ENCODE results near the gene ZBED5.
A peak's percentile ranks its signal among the peaks of the same experiment; 100 is the strongest.
"Not testable (repeated sequence)": the region's sequence is repeated elsewhere in the genome, so short reads cannot be mapped to it uniquely, and the experiment has no call there.

The ZBED5 gene

DNA sequence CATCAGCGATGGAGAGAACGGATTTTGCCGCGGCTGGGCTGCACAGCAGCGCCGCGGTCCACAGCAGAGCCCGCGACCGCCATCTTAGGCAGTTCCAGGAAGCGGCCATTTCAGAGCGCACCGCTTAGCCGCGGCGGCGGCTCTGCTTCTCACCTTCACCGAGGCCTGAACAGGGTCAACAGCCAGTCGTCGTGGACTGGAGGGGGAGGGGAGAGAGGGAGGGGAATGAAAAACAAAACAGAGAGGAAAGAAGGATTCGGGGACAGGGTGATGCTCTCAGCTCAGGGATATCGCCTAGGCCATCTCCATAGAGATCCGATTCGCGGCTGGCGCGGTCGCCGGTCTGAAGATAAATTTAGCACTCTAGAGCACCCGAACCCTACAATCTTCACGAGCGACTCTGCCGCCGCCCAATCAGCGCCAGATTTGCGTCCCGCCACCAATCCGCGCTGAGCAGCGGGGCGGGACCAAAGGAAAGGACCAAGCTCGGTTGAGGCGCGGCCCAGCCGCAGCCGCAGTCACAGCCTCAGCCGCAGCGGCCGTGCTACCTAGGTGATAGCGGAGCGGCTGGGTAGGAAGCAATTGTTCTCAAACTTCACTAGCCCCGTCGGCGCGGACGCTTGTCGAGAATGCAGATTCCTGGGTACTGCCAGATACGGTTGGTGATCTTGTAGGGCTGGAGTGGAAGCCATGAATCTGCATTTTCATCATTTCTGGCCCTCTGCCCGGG, at the start of gene ZBED5:
Gene ZBED5 (minus strand): TSS at position 345 of the 730 bp plus-strand sequence. CDS start 3,108 bp downstream, outside the sequence.
- DNase-seq (ENCODE audit: low spot score) = peak; percentile 94

DNA sequence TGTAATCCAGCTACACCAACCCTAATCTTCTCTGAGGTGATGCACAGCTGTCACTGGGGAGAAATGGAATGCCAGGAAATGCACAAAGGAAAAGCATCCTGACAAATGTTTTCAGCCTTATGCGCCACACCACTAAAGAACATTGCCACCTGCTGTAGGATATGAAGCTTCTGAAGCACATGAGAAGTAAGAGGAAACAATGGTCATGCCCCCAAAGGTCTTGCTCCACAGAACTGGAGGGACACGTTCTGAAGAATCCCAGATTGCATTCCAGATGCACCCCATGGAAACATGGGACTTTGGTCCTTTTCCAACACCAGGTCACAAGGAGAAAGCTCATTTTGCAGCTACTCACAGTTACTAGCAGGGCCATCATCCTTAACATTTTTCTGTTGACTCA, 48.7 kb upstream of the ZBED5 start:
- DNase-seq (ENCODE audit: low spot score) = no peak

DNA sequence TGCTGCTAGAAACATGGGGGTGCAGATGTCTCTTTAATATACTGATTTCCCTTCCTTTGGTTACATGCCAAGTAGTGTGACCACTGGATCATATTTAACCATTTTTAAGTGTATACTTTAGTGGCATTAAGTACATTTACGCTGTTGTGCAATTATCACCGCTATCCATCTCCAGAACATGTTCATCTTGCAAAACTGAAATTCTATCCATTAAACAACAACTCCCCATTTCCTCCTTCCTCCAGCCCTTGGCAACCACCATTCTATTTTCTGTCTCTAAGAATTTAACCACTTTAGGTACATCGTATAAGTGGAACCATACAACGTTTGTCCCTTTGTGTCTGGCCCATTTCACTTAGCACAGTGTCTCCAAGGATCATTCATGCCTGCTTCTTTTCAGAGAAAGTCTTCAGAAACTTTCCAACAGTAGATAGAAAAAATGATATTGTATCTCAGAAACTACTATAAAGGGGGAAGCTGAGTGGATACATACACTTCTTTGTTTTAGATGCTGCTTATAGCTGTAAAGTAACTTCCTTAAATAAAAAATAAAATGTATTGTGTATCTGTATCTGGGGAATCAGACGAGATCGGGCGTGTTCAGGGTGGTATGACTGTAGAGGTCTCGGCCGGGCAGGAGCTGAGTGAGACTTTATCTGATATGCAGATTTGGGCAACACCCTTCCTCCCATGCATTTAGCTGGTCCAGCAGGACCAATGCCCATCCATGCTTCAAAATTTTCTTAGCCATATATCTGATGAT, 44.6 kb upstream of the ZBED5 start:
- DNase-seq (ENCODE audit: low spot score) = no peak

DNA sequence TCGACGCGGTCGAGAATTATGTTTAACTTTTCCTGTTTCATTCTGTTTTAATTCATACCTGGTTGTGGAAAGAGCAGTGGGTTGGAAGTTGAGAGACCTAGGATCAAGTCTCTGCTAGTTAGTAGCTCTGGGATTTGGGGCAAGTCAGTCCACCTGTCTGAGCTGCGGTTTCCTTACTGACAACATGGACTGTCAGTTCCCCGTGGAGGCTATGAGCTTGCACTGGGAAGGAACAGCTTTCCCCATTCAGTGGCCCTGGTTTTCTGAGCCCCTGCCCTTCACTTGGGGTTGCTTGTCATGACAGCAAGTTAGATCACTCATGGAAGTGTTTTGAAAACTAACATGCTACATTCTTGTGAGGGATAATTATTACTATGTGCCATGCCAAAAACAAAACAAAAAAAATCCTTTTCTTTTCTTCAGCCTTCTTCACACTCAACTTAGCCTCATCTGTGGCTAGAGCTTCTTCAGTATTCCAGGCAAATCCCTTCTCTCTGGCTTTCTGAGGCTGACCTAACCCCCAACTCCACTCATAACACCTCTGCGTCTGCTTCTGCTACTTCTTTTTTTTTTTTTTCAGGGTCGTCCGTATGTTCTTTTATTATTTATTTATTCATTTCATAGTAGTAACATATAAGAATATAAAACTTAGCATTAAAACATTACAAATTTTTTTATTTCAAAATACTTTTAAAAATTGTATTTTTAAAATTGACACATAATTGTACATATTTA, 43.0 kb upstream of the ZBED5 start:
- no peak for DNase-seq (ENCODE audit: low spot score)

DNA sequence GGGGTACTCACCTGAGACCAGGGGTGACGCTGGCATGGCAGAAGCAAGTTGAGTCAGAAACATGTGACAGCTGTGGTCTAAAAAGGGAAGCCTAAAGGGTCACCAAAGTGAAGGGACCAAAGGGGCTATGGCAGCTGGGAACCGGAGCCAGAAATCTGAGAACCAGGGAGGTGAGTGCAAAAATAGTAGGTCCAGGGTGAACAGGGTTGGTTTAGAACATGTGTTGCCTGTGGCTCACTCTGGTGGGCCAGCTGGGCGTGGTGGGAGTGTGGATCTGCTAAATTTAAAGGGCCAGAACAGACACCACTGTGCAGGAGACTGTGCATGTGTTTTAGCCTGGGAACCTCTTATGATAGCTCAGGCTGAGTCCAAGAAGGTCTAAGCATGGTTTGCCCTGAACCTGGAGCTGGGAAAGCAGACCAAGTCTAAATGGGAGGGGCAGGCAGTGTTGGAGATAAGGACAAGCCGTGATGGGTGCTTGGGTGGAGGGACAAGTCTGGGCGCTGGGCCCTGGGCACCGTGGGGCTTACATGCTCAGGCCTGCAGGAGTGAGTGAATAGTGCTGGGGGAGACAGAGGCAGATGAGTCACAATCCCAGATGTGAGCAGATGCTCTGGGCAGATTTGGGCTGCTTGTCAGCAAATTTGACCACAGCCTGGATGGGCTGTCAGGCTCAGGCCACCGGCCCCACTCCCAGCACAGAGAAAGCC, 41.4 kb upstream of the ZBED5 start:
- DNase-seq (ENCODE audit: low spot score) = no peak

DNA sequence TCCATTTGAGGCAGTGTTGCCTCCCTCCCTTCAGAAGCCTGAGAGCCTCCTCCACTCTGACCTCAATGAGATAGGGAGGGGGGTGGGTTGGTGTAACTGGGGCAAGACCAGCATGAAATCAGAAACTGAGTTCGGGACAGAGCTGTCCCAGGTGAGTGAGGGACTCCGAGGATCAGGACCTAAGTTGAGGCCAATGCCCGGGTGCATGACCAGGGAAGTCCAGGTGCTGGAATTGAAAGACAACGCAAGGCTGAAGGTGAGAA, 40.8 kb upstream of the ZBED5 start:
- DNase-seq (ENCODE audit: low spot score) = no peak

DNA sequence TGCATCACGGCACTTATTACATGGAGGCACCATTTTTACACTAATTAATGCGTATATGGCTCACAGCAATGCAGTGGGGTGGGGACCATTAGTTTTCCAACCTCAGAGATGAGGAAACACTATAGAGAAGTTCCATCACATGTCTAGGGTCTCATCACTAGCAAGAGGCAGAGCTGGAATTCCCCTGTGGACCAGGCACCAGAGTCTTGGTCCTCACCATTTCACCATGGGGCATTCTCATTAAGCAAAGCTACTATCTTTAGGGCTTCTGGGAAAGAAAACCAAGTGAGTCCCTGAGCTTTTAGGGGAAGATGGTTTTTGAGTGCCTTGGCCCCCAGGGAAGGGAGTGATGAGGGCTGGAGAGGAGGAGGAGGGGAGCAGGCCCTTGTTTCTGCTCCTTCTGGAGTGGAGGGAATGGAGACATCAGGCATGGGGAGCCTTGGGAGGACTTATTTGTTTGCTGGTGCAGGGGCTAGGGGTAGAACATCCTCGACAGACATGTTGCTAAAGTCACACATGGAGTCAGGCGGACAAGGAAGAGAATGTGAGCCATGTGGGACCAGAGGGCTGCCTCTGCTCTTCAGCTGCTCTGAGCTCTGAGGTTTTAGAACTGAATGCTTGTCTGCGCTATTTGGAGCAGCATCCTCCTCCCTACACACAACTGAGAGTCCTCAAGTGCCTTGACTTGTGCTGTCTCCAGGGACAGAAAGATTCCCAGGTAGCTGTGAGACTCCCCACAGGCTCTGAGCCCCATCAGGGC, 40.3 kb upstream of the ZBED5 start:
- no peak for DNase-seq (ENCODE audit: low spot score)

DNA sequence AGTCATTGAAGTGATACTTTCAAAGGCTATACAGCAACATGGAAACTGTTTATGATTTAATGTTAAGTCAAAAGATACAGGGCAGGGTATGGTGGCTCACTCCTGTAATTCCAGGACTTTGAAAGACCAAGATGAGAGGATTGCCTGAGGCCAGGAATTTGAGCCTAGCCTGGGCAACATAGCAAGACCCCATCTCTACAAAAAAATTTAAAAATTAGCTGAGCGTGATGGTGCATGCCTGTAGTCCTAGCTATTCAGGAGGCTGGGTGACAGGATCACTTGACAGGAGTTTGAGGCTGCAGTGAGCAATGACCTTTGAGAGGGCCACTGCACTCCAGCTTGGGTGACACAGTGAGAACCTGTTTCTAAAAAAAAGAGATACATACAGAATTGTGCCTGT, 39.3 kb upstream of the ZBED5 start:
- DNase-seq (ENCODE audit: low spot score) = no peak

DNA sequence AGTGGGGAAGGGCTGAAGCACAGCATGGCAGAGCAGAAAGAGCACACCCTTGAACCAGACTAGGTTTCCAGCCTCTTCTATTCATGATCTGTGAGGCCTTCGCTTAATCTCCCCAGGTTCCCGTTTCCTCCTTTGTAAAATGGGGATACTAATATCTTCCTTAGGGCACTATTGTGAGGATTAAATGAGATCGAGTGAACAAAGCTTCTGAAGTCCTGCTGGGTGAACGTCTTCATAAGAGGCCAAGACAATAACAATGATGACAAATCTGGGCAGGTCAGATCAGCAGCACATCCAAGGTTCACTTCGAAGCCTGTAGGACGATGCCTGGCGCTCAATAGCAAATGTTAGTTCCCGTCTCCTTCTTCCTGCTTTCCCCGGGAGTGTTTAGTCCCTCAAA, 38.6 kb upstream of the ZBED5 start:
- no peak for DNase-seq (ENCODE audit: low spot score)

DNA sequence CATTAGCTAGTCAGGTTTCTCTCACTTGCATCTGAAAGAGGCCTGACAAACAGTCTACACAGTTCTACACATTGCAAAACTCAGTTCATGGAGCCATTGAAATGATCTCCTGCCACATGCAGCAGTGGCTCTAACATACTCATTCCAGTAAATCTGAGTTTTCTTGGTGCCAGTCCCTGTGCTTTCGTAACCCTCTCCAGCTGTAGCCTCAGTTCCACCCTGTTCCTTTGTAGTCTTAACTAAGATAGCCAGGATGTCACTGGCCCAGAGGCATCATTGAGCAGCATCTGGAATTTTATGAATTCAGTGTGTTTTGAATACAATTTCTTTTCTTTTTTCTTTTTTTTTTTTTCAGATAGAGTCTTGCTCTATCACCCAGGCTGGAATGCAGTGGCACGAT, 37.4 kb upstream of the ZBED5 start:
- DNase-seq (ENCODE audit: low spot score) = no peak

DNA sequence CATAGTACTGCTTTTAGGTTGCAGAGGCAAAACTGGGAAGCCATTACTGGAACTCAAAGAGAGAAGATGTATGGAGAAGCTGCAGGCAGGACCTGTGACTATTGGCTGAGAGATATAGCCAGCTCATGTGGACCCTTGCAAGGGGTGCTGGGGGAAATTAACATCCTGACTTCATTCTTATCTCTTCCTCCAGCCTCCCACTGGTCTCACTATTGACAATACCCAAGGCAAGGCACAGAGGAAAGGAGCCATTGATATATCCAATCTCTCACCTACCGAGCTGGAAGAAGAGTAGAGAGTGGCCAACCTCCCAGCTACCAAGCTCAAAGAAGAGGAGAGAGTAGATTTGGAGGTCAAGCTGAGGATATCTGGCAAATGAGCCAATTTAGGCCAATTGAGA, 36.8 kb upstream of the ZBED5 start:
- DNase-seq (ENCODE audit: low spot score) = no peak

DNA sequence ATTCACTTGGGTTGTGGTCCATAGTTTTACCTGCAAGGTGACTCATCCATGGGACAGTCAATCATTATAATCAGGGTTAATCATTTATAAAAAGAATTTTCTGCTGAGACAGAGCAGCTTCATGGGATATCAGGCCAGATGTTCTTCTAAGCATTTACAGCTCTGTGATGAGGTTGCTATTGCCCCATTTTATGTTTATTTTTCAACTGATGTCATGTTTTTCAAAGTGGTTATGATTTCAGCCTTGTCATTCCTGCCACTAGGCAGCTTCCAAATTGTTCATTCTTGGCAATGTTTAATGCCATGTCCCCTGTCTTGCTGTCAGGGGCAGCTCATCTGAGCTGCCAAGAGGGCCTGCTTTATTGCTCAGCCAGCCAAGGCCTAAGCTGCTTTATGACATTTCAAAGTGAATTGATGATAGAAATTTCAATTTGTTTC, 35.9 kb upstream of the ZBED5 start:
- DNase-seq (ENCODE audit: low spot score) = no peak

DNA sequence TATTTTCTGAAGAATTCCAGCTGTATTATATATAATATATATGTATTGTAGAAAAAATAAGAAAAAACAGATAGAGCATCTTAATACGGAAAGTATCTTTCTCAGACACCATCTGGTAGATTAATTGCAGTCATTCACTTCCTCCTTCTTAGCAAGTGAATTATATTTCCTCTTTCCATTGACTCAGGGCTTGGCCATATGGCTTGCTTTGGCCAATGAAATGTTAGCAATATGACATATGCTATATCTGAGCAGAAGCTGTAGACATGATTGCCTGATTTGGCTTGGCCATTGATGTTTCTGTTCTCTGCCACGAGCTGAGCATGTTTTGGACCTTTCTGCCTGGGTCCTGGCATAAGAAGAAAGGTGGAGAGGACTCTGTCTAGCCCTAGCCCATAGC, 34.4 kb upstream of the ZBED5 start:
- DNase-seq (ENCODE audit: low spot score) = no peak

DNA sequence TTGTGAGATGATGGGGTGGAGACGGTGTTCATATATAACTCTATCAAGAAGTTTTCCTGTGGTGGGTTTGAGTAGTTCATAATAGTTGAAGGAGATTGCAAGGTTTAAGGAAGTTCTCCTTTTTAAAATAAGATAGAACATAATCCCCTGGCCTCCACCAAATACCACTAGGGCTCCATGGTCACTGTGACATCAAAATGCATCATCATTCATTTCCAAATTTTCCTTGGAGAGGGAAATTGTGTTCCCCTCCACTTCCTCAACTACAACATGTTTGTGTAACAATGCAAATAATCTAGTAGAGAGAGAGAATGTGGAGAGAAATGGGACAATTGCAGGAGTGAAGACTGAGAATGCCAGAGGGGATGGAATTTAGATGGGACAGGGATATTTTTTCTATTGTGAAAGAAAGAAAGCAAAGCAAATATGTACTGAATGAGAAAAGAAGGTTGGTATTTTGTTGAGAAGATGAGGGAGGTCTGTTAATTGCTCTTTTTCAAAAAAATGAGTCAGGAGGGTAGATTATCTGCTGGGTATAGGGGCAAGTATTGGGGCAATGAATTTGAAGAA, 33.4 kb upstream of the ZBED5 start:
- no peak for DNase-seq (ENCODE audit: low spot score)

DNA sequence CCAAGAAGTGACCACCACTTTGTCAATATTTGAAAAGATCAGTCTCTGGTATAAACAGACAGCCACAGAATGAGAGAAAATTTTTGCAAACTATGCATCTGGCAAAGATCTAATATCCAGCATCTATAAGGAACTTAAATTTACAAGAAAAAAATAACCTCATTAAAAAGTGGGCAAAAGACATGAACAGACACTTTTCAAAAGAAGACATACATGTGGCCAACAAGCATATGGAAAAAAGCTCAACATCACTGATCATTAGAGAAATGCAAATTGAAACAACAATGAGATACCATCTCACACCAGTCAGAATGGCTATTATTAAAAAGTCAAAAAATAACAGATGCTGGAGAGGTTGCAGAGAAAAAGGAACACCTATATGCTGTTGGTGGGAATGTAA, 32.2 kb upstream of the ZBED5 start:
- not testable (repeated sequence) for DNase-seq (ENCODE audit: low spot score)

DNA sequence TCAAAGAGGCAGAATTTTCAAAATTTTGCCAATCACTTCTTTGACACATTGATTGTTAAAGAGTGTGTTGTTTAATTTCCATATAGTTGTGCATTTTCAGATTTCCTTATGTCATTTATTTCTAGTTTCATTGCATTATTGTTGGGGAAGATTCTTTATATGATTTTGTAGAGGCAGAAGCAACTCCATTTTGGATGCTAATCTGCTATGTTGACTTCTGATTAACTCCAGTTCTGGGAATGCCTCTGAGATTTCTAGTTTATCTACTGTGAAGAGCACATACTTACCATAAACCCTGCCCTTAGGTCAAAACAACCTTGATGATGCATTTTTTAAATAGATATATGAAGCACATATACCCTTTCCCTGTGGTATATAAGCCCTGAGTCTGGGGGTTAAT, 29.5 kb upstream of the ZBED5 start:
- no peak for DNase-seq (ENCODE audit: low spot score)

DNA sequence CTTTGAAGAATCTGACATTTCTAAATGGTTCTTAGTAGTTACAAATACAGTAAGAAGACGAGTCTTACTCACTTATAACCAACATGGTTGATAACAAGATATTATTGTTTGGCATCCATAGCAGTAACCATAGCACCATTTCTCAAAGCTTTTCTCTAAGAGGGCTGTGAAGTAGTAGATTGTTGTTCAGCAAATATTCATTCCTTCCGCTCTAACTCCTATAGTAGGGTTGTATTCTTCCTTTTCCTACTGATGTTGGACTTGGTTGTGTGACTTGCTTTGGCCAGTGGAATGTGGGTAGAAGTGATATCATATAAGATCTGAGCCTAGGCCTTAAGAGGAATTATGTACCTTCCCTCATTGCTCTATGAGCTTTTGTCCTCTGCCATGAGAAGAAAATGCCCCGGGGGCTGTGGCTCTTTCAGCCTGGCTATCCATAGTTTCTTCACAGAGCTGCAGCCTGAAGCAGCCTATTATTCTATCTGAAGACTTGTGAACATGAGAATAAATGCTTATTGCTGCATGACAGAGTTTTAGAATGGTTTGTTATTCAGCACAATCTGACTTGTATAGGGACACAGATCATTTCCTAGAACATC, 28.9 kb upstream of the ZBED5 start:
- DNase-seq (ENCODE audit: low spot score) = no peak

DNA sequence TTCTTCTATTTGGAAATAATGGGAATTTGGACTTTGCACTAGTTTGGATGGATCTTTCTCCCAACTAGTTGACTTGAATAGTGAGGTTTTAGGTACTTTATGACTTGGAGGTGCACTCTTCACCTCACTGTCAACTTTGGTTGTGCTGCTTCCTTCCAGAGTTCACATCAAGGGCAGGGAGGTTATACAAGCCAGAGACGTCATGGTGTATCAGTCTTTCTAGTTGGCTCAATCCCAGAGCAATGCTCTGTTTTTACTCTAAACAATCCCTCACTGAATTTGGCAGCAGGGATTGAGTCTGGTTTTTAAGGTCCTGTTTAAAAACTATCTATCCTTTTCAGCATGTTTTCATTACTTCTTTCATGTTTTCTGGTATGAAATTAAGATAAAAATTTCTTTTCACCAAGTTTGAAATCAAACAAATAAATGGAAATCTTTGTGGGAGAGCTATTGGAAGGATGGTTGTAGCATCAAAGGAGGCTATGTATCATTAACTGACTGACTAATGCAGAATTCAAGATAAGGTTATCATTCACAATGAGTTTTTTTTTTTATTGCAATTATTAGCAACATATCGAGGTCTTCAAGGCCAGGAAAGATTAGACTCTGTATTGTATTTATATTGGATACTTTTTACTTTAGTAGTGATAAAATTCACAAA, 28.0 kb upstream of the ZBED5 start:
- DNase-seq (ENCODE audit: low spot score) = no peak

DNA sequence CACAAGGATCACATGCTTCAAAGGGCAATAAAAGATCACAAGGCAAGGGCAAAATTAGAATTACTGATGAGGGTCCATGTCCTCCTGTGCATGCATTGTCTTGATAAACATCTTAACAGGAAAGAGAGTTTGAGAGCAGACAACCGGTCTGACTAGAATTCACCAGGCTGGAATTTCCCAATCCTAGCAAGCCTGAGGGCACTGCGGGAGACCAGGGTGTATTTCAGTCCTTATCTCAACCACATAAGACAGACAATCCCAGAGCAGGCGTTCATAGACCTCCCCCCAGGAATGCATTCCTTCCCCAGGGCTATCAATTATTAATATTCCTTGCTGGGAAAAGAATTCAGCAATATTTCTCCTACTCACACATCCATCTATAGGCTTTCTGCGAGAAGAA, 26.4 kb upstream of the ZBED5 start:
- not testable (repeated sequence) for DNase-seq (ENCODE audit: low spot score)

DNA sequence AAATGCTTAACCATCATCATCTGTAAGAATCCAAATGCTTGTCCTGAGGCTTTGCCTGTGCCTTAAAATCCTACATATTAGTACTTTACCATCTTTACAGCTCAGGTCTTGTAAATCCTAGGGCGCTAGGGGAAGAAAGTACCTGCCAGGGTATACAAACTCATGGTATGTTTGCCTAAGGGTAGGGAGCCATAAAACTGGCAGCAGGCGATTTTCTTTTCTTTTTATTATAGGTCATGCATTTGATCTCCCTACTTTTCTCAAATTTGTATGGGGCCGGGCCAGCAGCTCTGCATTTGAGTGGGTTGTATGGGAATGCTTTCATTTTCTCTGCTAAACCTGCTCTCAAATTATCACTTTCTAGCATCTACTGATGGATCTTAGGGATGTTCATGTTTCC, 24.0 kb upstream of the ZBED5 start:
- DNase-seq (ENCODE audit: low spot score) = no peak

Measured in D341Med (cell line).